Thoracic aorta (tissue), 2 donors: Measurements from ENCODE around the gene CFAP20. TPM values are rescaled to one million over a fixed set of nuclear protein-coding genes. Genes with fewer than 3 reads are reported as not detected.

Experiments
- ATAC-seq: fragments of 150-250 bp; one replicate; pipeline ENCODE4 v1.8.0; 2017; ENCODE audit warnings: low read depth; ENCODE audit not compliant: insufficient number of reproducible peaks, low FRiP score
- DNase-seq: peaks from one replicate; pipeline ENCODE4 v3.0.0-alpha.2; 2020; ENCODE audit warnings: low spot score
- H3K27ac ChIP-seq, 2 donors: fragments of 200-600 bp; sonication (generic); 1 replicate in 1 of 2; 2 replicates in 1 of 2; pipeline ENCODE4 v1.5.1; 2016; ENCODE audit warnings: mild to moderate bottlenecking in 2 of 2, moderate library complexity in 2 of 2
- H3K27me3 ChIP-seq: fragments of 200-600 bp; sonication (generic); replicated peaks from 2 replicates; pipeline ENCODE4 v1.6.0; 2016; ENCODE audit warnings: mild to moderate bottlenecking; ENCODE audit not compliant: insufficient read depth
- H3K36me3 ChIP-seq: fragments of 200-600 bp; sonication (generic); one replicate; pipeline ENCODE4 v1.5.1; 2016
- H3K4me1 ChIP-seq, 2 donors: fragments of 200-600 bp; sonication (generic); 1 replicate in 1 of 2; 2 replicates in 1 of 2; pipeline versions ENCODE4 v1.5.1 to v1.6.0; 2016; ENCODE audit warnings: low read depth in 2 of 2, mild to moderate bottlenecking in 1 of 2; ENCODE audit not compliant: control insufficient read depth in 1 of 2
- H3K4me3 ChIP-seq: fragments of 200-600 bp; sonication (generic); 2 replicates; pipeline ENCODE4 v1.5.1; 2016; ENCODE audit warnings: mild to moderate bottlenecking
- H3K9me3 ChIP-seq: fragments of 200-600 bp; sonication (generic); 2 replicates; pipeline ENCODE4 v1.5.1; 2016
- CTCF ChIP-seq: fragments of 200-600 bp; sonication (generic); IDR thresholded peaks from one replicate; pipeline ENCODE4 v1.5.1; 2019; ENCODE audit warnings: antibody characterized with exemption
- total RNA-seq, 2 donors: library from RNA; depleted of rRNA; stranded (reverse); fragments of >200 nt; gene quantifications; one replicate each; pipeline versions ENCODE4 v1.1.0 to v1.2.3, GENCODE V29; 2016

CFAP20 gene
- total RNA-seq, 2 donors from 2014 or later, result 48.5 to 52.5 TPM

- no peaks in the 10 kb centered on the region for H3K27me3 ChIP-seq
- H3K9me3 ChIP-seq, result no peaks in the 10 kb centered on the region
- DNase-seq (no peak), ATAC-seq (no peak)
- peaks cover 5 to 23% of the 10 kb centered on the region in 2 donors for H3K4me1 ChIP-seq
- peaks cover 39% of the 10 kb centered on the region for H3K36me3 ChIP-seq
- TF ChIP-seq CTCF, result no peak
- H3K4me3 ChIP-seq, result no peak overlapping the region
- no peak overlapping the region for H3K27ac ChIP-seq
Observed at GRCh38 chr16:58114827-58115825, 14.1 kb downstream of the CFAP20 start.

- H3K4me3 ChIP-seq, result no peak overlapping the region
- no peaks in the 10 kb centered on the region for H3K27me3 ChIP-seq
- no peaks in the 10 kb centered on the region for H3K4me1 ChIP-seq
- TF ChIP-seq CTCF, result no peak
- no peak overlapping the region for H3K27ac ChIP-seq
- DNase-seq (no peak), ATAC-seq (no peak)
- H3K9me3 ChIP-seq, result no peaks in the 10 kb centered on the region
- peaks cover 35% of the 10 kb centered on the region for H3K36me3 ChIP-seq
Observed at GRCh38 chr16:58111302-58111627, 17.9 kb downstream of the CFAP20 start.

GRCh38 chr16:58110571-58111301 lies 18.4 kb downstream of the CFAP20 start:
- Histone ChIP-seq H3K9me3 (no peaks in the 10 kb centered on the region), H3K4me1 (no peaks in the 10 kb centered on the region), H3K27me3 (no peaks in the 10 kb centered on the region), H3K36me3 (peaks cover 29% of the 10 kb centered on the region), H3K4me3 (no peak overlapping the region), H3K27ac (no peak overlapping the region)
- ATAC-seq, result no peak
- no peak for DNase-seq
- no peak for TF ChIP-seq CTCF

GRCh38 chr16:58109881-58110280 lies 19.3 kb downstream of the CFAP20 start:
- Histone ChIP-seq H3K27me3 (no peaks in the 10 kb centered on the region), H3K36me3 (peaks cover 21% of the 10 kb centered on the region), H3K4me3 (no peak overlapping the region), H3K4me1 (no peaks in the 10 kb centered on the region), H3K27ac (no peak overlapping the region), H3K9me3 (no peaks in the 10 kb centered on the region)
- ATAC-seq, result no peak
- TF ChIP-seq CTCF, result no peak
- no peak for DNase-seq

- ATAC-seq, result no peak
- Histone ChIP-seq H3K9me3 (no peaks in the 10 kb centered on the region), H3K4me3 (no peak overlapping the region), H3K27me3 (no peaks in the 10 kb centered on the region), H3K4me1 (no peaks in the 10 kb centered on the region), H3K36me3 (peaks cover 15% of the 10 kb centered on the region), H3K27ac (no peak overlapping the region)
- no peak for TF ChIP-seq CTCF
- no peak for DNase-seq
Observed at GRCh38 chr16:58109330-58109729, 19.9 kb downstream of the CFAP20 start.
